HG03045 (cell line): ENCODE data around the gene LSM14B.

ENCODE experiments used
- ATAC-seq: cut with Tn5 transposase; IDR thresholded peaks from one replicate; pipeline ENCODE4 v1.9.1; 2021; ENCODE audit warnings: mild to moderate bottlenecking, moderate library complexity; ENCODE audit not compliant: unreplicated experiment

LSM14B gene

GRCh38 chr20:62160876-62161275, 38.6 kb downstream of the LSM14B start:
- ATAC-seq, result no peak

DNA sequence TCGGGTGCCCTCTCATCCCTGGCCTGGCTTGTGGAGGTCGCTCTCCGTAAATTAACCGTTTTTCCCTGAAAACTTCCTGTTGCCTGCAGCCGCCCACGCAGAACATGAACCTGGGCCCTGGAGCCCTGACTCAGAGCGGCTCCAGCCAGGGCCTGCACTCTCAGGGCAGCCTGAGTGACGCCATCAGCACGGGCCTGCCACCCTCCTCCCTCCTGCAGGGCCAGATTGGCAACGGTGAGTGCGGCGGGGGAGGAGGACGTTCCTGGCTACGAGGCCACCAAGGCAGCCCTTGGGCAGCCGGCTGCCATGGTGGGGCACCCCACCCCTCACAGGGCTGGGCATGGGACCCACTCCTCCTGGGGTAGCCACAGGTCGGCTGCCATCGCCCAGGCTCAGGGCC, 39.1 kb downstream of the LSM14B start:
- no peak for ATAC-seq

DNA sequence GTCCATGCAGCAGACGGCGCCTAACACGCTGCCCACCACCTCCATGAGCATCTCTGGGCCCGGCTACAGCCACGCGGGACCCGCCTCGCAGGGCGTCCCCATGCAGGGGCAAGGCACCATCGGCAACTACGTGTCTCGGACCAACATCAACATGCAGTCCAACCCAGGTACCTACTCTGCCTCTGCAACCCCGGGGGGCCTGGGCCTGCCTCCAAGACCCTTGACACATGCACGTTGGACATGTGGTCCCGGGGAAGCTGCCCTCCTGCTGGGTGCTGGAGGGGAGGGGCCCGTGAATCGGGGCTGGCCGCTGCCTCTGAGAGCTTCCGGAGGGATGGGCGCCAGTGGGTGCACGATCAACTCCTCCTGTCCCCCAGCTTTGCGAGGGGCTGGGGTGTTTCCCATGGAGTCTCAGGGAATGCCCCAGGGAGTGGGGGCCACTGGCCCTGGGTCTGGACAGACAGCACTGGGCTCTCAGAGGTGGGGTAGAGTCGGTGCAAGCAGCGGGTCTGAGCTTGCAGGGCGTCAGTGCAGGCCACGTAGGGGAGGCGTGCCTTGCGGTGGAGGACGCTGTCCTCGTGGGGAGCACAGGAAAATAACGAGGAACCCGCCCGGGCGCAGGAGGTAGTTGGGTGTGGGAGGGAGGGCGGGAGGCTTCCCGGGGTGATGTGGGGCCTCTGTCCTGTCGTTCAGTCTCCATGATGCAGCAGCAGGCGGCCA, 40.6 kb downstream of the LSM14B start:
- no peak for ATAC-seq

DNA sequence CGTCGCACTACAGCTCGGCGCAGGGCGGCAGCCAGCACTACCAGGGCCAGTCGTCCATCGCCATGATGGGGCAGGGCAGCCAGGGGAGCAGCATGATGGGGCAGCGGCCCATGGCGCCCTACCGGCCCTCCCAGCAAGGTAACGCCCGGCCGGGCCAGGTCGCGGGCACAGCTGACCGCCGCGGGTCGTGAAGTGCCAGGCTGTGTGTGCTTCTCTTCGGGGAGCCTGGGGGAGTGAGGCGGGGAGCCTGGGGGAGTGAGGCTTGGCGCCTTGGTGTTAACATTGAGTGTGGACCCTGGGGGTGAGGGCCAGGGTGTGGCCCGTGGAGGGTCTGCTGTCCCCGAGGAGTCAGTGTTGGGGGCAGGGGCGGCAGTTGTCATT, 41.2 kb downstream of the LSM14B start:
- no peak for ATAC-seq

DNA sequence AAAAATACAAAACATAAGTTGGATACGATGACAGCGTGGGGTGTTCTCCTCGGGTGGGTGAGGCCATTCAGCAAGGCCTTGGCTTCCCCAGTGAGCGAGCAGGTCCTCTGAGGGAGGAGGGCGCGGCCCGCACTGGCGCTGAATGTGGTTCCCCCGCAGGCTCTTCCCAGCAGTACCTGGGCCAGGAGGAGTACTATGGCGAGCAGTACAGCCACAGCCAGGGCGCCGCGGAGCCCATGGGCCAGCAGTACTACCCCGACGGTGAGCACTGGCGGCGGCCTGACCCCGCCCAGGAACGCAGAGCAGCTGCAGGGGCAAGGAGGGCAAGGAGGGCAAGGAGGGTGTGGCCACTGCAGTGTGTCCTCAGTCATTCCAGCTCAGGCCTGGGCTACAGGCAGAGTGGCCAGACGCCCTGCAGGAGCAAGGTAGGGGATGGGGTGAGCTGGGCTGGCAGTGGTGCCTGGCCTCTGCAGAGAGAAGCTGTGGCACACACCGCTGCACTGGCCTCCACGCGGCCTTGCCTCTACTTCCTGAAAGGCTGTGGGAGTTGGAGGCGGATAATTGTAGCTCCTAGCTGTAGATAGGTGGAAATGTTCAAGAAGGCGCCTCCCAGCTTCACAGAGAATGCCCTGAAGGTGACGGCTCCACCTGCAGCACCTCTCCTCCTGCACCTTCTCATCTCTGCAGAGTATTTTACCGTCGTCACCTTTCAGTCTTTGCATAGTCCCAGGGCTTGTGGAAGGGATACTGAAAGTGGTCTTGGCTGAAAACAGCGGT, 41.9 kb downstream of the LSM14B start:
- ATAC-seq, result no peak

DNA sequence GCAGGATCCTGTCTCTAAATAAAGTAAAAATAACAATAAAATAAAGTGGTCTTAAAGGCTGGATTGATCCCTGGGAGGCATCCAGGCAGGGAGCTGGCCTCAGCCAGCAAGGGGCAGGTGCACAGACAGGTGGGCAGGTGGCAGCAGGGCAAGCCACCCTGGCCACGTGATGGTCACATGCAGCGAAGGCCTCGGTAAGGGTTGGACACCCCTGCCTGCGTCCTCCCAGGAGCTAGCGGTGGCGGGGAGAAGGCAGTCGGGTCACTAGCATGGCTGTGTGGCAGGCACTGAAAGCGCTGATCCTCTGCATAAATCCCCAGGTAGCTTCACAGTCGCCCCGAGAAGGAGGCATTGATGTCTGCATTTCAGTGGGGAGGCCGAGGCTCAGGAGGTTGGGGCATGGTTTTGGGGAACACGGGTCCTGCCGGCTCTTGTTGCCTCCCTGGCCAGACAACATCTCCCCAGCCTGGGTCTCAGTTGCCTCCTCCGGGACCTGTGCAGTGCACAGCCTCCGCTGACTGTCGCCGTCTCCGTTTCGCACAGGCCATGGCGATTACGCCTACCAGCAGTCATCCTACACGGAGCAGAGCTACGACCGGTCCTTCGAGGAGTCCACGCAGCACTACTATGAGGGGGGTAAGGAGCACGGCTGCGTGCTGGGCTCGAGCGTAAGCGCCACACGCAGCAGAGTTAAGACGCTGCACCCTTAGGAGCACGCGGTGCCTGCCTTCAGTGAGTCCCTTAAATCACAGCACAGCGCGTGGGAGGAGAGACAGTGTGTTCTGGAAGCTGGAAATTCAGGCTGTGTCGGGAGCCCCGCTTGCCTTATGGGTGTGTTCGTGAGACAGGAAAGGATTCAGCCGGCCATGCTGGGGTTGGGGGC, 42.8 kb downstream of the LSM14B start:
- no peak for ATAC-seq

DNA sequence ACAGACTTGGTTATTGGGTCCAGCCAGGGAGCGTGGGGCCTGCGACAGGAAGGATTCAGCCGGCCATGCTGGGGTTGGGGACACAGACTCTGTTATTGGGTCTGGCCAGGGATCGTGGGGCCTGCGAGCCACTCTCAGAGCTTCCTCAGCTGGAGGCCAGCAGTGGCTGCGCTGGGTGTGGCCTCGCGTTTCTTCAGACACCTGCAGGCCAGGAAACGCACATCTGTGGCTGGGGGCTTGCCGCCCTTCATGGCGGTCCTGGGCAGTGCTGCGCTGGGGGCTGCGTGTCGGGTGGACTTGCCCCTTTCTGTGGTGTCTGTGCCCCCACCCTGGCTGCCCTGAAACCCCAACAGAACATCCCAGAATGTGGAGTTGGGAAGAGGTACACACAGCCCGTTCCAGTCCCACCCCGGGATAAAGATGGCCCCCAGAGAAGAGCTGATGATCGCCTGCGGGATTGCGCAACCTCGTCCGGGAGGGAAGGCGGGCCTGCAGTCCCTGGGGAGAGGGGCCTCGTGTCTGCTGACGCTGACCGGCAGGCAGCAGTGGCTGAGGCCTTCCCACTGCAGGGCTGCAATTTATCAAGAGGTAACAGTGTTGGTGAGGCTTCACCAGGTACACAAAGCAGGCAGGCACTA, 43.6 kb downstream of the LSM14B start:
- no peak for ATAC-seq

- ATAC-seq, result no peak
These were observed 45.2 kb downstream of the LSM14B start for GRCh38 chr20:62167474-62167873.

- no peak for ATAC-seq
These were observed 45.8 kb downstream of the LSM14B start for GRCh38 chr20:62168061-62168460.

GRCh38 chr20:62168890-62169435, 46.7 kb downstream of the LSM14B start:
- no peak for ATAC-seq

GRCh38 chr20:62170536-62170935, 48.3 kb downstream of the LSM14B start:
- no peak for ATAC-seq

- ATAC-seq, result no peak
These were observed 49.0 kb downstream of the LSM14B start for GRCh38 chr20:62171245-62171644.

DNA sequence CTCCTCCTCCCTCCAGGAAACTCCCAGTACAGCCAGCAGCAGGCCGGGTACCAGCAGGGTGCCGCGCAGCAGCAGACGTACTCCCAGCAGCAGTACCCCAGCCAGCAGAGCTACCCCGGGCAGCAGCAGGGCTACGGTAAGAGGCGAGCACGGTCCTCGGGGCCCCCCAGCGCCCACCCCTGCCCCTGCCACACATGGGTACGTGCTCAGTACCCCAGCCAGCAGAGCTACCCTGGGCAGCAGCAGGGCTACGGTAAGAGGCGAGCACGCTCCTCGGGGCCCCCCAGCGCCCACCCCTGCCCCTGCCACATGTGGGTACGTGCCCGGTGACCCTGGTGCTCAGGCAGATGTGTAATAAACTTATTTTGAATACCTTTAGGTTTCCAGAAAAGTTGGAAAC, 50.4 kb downstream of the LSM14B start:
- no peak for ATAC-seq

DNA sequence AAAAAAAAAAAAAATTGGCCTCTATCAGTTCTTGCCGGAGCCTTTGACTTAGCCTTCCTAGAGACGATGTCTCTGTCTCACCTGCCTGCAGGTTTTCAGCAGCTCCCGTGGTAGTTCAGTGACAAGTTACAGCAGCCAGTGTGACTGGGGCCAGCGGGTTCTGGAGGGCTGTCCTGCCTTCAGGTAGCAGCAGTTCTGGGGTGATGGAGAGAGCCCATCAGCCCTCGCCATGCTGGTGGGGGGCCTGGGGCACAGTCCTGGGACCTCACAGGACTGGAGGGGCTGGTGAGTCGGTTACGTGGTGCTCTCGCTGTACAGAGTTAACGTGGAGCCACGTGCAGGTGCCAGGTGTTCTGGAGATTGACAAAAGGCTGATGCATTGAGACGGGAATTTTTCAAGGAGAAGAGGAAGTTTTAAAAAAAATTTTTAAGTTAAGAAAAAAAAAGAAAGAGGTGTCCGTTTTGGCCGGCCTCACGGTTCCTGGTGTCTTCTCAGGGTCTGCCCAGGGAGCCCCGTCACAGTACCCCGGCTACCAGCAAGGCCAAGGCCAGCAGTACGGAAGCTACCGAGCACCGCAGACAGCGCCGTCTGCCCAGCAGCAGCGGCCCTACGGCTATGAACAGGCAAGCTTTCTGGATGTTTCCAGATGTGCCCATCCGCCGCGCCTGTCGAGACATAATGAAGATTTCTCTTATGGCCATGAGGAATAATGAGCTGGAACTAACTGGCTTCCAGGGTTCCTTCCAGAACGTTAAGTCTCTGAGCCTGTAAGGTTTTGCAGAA, 51.9 kb downstream of the LSM14B start:
- no peak for ATAC-seq

GRCh38 chr20:62174870-62175624, 52.8 kb downstream of the LSM14B start:
- ATAC-seq, result no peak

- ATAC-seq, result no peak
These were observed 53.4 kb downstream of the LSM14B start for GRCh38 chr20:62175711-62176110.

- no peak for ATAC-seq
These were observed 54.6 kb downstream of the LSM14B start for GRCh38 chr20:62176866-62177265.

- no peak for ATAC-seq
These were observed 55.0 kb downstream of the LSM14B start for GRCh38 chr20:62177307-62177706.
